Lower leg skin (tissue), 4 donors: Measurements from ENCODE around the gene SMS. TPM values are rescaled to one million over a fixed set of nuclear protein-coding genes. Genes with fewer than 3 reads are reported as not detected.

Experiments
- DNase-seq, 2 donors: peaks; one replicate each; pipeline ENCODE4 v3.0.0-alpha.2; 2019; ENCODE audit warnings: low spot score in 2 of 2
- H3K4me3 ChIP-seq: fragments of 200-600 bp; sonication (generic); 2 replicates; pipeline ENCODE4 v1.5.1; 2017; ENCODE audit warnings: mild to moderate bottlenecking, low read depth; ENCODE audit not compliant: poor library complexity, severe bottlenecking
- POLR2A ChIP-seq, 2 donors: fragments of 450-650 bp; IDR thresholded peaks; one replicate each; pipeline ENCODE4 v1.6.1; 2016 to 2017; ENCODE audit warnings: antibody characterized with exemption in 2 of 2, mild to moderate bottlenecking in 1 of 2, moderate library complexity in 1 of 2
- WGBS, 2 donors: methylation state at CpG; one replicate each; pipeline ENCODE4 v1.1.5; 2018; 5-methylcytosine and 5-hydroxymethylcytosine counted together
- intact Hi-C: fragments of 100-400 bp; cut with DNase I; formaldehyde crosslinking; loops from one replicate; pipeline ENCODE4 v1.15.0; 2023; ENCODE audit warnings: low total_unique reads
- total RNA-seq, 4 donors: library from RNA; depleted of rRNA; stranded (reverse); fragments of >200 nt; gene quantifications; one replicate each; pipeline ENCODE4 v1.1.0, GENCODE V29; 2016
- TF ChIP-seq, protein P1 (sequence below), 3 donors: fragments of 450-650 bp; IDR thresholded peaks; one replicate each; pipeline ENCODE4 v1.5.1; 2016; ENCODE audit warnings: antibody characterized with exemption in 3 of 3, mild to moderate bottlenecking in 3 of 3, moderate library complexity in 2 of 3

The SMS gene
- total RNA-seq, 4 donors from 2014 or later: 20.2 to 30.6 (median 24.0) TPM

DNA sequence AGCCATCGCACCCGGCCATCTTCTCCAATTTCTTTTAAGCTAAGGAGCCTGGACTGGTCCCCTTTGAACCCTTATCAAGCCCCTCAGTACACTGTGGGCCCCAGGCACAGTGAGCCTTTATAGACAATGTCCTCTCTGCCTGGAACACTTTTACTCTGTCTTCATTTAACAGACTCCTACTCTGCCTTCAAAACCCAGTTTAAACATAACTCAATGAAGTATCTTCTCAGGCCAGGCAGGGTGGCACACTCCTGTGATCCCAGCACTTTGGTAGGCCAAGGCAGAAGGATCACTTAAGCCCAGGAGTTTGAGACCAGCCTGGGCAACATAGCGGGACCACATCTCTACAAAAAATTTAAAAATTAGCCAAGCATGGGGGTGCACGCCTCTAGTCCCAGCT is 27.5 kb upstream of the SMS start:
- WGBS, 2 donors: 98 to 100% methylated on average over 4 of the region's 4 CpGs
- intact Hi-C loops: no loop called here
- H3K4me3 ChIP-seq: no peak overlapping the region
- TF ChIP-seq, protein P1, sequence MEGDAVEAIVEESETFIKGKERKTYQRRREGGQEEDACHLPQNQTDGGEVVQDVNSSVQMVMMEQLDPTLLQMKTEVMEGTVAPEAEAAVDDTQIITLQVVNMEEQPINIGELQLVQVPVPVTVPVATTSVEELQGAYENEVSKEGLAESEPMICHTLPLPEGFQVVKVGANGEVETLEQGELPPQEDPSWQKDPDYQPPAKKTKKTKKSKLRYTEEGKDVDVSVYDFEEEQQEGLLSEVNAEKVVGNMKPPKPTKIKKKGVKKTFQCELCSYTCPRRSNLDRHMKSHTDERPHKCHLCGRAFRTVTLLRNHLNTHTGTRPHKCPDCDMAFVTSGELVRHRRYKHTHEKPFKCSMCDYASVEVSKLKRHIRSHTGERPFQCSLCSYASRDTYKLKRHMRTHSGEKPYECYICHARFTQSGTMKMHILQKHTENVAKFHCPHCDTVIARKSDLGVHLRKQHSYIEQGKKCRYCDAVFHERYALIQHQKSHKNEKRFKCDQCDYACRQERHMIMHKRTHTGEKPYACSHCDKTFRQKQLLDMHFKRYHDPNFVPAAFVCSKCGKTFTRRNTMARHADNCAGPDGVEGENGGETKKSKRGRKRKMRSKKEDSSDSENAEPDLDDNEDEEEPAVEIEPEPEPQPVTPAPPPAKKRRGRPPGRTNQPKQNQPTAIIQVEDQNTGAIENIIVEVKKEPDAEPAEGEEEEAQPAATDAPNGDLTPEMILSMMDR (IDR thresholded peaks at IDR 0.05): no peak
- no peak for TF ChIP-seq POLR2A (IDR thresholded peaks at IDR 0.05)
- DNase-seq: no peak

DNA sequence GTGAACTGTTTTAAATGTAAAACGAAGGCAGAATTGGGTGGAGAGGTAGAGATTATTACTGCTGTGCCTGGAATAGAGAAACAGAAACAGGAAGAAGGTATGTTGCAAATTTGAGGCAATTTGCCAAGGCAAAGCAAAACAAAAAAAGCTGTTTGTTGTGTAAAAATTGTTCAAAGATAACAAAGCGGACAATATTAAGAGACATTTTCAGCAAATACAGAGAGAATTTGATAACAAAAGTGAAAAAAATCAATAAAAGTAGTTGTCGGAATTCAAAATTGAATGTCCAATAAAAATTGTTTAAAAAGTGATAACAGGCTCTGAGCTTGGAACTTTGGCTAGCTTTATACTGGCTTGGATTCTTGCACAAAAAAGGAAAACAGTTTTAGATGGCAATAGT is 14.4 kb upstream of the SMS start:
- WGBS, 2 donors: 55 to 60% methylated on average over 3 of the region's 3 CpGs
- H3K4me3 ChIP-seq: no peak overlapping the region
- intact Hi-C loops: loop anchor here (5.0 kb wide), 1 partner anchor 271 kb away; no protein-coding TSS in a partner anchor
- no peak for DNase-seq
- no peak for TF ChIP-seq POLR2A (IDR thresholded peaks at IDR 0.05)
- TF ChIP-seq, protein P1 (IDR thresholded peaks at IDR 0.05): no peak

DNA sequence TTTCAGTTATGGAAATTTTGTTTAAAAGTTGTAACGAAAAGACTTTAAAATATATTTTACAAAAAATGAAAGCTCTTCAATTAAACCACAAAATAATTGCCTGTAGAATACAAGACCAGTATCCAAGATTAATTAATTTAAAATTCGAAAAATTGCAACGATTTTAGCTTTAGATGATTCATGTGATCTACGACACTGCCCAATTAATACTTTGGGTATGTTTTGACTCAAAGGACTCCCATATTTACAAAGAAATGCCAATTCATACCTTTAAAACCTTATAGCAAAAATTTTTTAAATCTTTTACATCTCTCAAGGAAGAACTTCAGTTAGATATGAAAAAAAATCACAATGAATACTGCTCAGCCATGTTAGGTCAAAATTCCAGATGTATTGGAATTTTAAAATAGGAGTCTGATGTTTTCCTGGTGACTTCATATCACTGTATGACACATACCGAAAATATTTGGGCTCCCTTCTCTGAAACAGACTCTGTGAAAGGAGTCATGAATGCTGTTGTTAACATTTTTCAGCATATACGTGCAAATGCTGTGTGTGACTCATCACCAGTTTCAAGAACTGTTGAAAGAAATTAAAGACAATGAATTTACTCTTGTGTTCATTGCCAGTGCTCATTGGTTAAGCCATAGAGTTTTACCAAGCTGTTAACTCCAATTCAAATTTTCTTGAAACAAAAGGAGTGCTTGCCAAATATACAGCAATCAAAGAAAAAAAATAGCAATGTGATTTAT is 13.8 kb upstream of the SMS start:
- H3K4me3 ChIP-seq: no peak overlapping the region
- TF ChIP-seq POLR2A (IDR thresholded peaks at IDR 0.05): no peak
- no peak for DNase-seq
- WGBS, 2 donors: 22 to 34% methylated on average over 6 of the region's 6 CpGs
- intact Hi-C loops: loop anchor here (5.0 kb wide), 1 partner anchor 271 kb away; no protein-coding TSS in a partner anchor

DNA sequence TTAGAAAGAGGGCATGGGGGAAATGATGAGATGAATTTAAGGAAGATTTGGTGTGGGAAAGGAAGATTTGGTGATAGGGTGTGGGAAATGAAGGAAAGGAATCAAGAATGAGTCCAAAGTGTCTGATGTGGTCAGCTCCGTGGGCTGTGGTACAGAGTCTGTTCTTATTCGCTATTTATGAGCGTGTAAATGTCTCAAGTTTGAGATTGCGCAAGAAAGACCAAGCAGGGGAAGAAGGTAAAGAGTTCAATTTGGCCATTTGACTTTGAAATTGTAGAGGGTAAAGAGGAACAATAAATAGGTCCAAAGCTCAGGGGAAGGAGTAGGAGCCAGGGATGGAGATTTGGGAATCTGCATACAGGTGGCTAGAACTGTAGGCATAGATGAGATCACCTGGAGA is 11.3 kb upstream of the SMS start:
- H3K4me3 ChIP-seq: no peak overlapping the region
- intact Hi-C loops: loop anchor here (5.0 kb wide), 1 partner anchor 268 kb away; no protein-coding TSS in a partner anchor
- 82 to 91% methylated on average over 4 of the region's 4 CpGs for WGBS, 2 donors
- TF ChIP-seq POLR2A (IDR thresholded peaks at IDR 0.05): no peak
- TF ChIP-seq, protein P1 (IDR thresholded peaks at IDR 0.05): no peak
- no peak for DNase-seq

DNA sequence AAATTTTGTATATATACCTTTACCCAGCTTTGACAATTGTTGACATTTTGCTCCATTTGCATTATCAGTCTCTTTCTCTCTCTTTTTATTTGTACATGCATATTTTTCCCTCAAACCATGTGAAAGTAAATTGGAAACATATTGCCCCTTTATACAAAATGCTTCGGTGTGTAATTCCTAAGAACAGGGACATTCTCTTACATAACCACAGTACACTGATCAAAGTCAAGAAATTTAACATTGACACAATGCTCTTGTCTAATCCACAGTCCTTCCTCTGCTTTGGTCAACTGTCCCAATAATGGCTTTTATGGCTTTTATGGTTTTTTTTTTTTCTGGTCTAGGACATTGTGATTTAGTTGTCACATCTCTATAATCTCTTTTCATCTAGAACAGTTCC is 9.5 kb upstream of the SMS start:
- no peak for TF ChIP-seq POLR2A (IDR thresholded peaks at IDR 0.05)
- TF ChIP-seq, protein P1 (IDR thresholded peaks at IDR 0.05): no peak
- no peak overlapping the region for H3K4me3 ChIP-seq
- 48 to 75% methylated on average over 1 of the region's 1 CpG for WGBS, 2 donors
- no peak for DNase-seq
- intact Hi-C loops: no loop called here

DNA sequence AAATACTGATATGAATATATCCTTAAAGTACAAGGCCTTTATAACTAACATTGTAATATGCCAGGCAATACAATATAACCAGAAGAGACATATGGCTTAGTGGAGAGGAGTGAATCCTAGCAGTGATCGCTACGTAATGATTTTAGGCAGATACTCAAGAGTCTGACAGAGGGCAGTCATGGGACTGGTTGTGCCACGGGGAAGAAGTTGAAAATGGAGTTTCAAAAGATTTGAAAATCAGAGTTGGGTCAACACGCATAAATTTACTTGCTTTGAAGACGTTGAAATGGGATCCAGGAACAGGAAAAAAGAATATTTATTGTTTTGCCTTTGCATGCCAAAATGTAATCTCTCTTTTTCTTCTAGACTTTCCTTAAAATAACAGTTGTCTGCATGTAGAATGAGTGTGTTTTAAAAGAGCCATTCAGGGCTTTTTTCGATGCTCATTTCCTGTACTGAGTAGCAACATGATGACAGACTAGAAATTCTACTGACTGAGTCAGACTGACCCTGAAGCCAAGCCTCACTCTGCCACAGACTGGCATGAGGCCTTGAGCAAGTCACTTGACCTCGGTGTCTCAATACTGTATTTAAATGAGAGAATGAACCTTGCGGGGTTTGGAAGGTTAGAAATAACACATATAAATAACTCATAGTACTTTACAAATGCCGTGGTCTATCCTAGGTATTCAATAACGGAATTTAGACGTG is 8.1 kb upstream of the SMS start:
- WGBS, 2 donors: 61 to 64% methylated on average over 11 of the region's 11 CpGs
- peak in 1 of 2 donors; percentile 49 for DNase-seq
- intact Hi-C loops: no loop called here
- TF ChIP-seq, protein P1 (IDR thresholded peaks at IDR 0.05): no peak
- TF ChIP-seq POLR2A (IDR thresholded peaks at IDR 0.05): no peak
- no peak overlapping the region for H3K4me3 ChIP-seq
